ENCODE results near the gene PCCA. TPM values are rescaled to one million over a fixed set of nuclear protein-coding genes. Genes with fewer than 3 reads are reported as not detected.

The PCCA gene
- total and polyA plus RNA-seq, 2 experiments from 2014 or later, result 41.9 to 46.6 TPM

- no peaks in the 10 kb centered on the region for H3K79me2 ChIP-seq (replicated peaks; ENCODE audit: insufficient read depth)
- no peaks in the 10 kb centered on the region for H3K9me3 Mint-ChIP-seq
- no peak overlapping the region for H3K27ac Mint-ChIP-seq
- DNase-seq (ENCODE audit: low spot score), result no peak
- H3K27ac ChIP-seq (ENCODE audit: low read depth), result no peak overlapping the region; the same call in 1 of the 2 replicates
- H3K4me3 ChIP-seq, result no peak overlapping the region
- peaks cover 33% of the 10 kb centered on the region for H3K4me1 ChIP-seq (ENCODE audit: insufficient read depth)
- H3K4me3 Mint-ChIP-seq, result no peak overlapping the region
- H4K20me1 ChIP-seq (replicated peaks; ENCODE audit: insufficient read depth), result no peaks in the 10 kb centered on the region
- no peak overlapping the region for H3K4me2 ChIP-seq
- H2AFZ ChIP-seq, result no peak overlapping the region
- no peaks in the 10 kb centered on the region for H3F3A ChIP-seq (replicated peaks; ENCODE audit: low read depth)
- H3K27me3 ChIP-seq (ENCODE audit: insufficient read depth), result no peaks in the 10 kb centered on the region
- no peaks in the 10 kb centered on the region for H3K36me3 ChIP-seq (ENCODE audit: insufficient read depth)
- ATAC-seq, result no peak
- TF ChIP-seq ETS1 (IDR thresholded peaks at IDR 0.05) (no peak), EZH2phosphoT487 (IDR thresholded peaks at IDR 0.05; ENCODE audit: unreplicated experiment) (no peak), JUNB (IDR thresholded peaks at IDR 0.05; ENCODE audit: unreplicated experiment) (no peak)
- no peaks in the 10 kb centered on the region for H3K36me3 Mint-ChIP-seq (ENCODE audit: low read depth)
- H3K9me2 ChIP-seq (ENCODE audit: insufficient read depth), result 0 out of 2 replicates have a peak, but pooled peaks cover 3% of the 10 kb centered on the region
- peaks cover 16% of the 10 kb centered on the region for H3K27me3 Mint-ChIP-seq (ENCODE audit: insufficient read depth, low read depth, poor library complexity)
- H3K4me1 Mint-ChIP-seq, result peaks cover 46% of the 10 kb centered on the region
These were observed 388.1 kb downstream of the PCCA start for GRCh38 chr13:100476963-100477362.

- H2AFZ ChIP-seq, result no peak overlapping the region
- no peaks in the 10 kb centered on the region for H3F3A ChIP-seq (replicated peaks; ENCODE audit: low read depth)
- Mint-ChIP-seq H3K27me3 (ENCODE audit: insufficient read depth, low read depth, poor library complexity) (peaks cover 8% of the 10 kb centered on the region), H3K4me3 (no peak overlapping the region), H3K4me1 (peaks cover 39% of the 10 kb centered on the region), H3K36me3 (ENCODE audit: low read depth) (no peaks in the 10 kb centered on the region), H3K27ac (peak overlapping the region; percentile 80), H3K9me3 (no peaks in the 10 kb centered on the region)
- H4K20me1 ChIP-seq (replicated peaks; ENCODE audit: insufficient read depth), result no peaks in the 10 kb centered on the region
- H3K79me2 ChIP-seq (replicated peaks; ENCODE audit: insufficient read depth), result no peaks in the 10 kb centered on the region
- ATAC-seq (peak; percentile 74), DNase-seq (ENCODE audit: low spot score) (no peak)
- H3K9me2 ChIP-seq (ENCODE audit: insufficient read depth), result 0 out of 2 replicates have a peak, but pooled peaks cover 3% of the 10 kb centered on the region
- no peaks in the 10 kb centered on the region for H3K27me3 ChIP-seq (ENCODE audit: insufficient read depth)
- no peak overlapping the region for H3K4me2 ChIP-seq
- H3K4me1 ChIP-seq (ENCODE audit: insufficient read depth), result peaks cover 29% of the 10 kb centered on the region
- H3K36me3 ChIP-seq (ENCODE audit: insufficient read depth), result no peaks in the 10 kb centered on the region
- H3K4me3 ChIP-seq, result no peak overlapping the region
- H3K27ac ChIP-seq (ENCODE audit: low read depth), result peak overlapping the region; percentile 30; the same call in 1 of the 2 replicates
- TF ChIP-seq ZNF114 (CRISPR knock-in tag; IDR thresholded peaks at IDR 0.05) (no peak), STAT1 (IDR thresholded peaks at IDR 0.05; ENCODE audit: unreplicated experiment) (no peak), EZH2 (IDR thresholded peaks at IDR 0.05; ENCODE audit: low read depth, unreplicated experiment) (no peak), EZH2phosphoT487 (IDR thresholded peaks at IDR 0.05; ENCODE audit: unreplicated experiment) (no peak), CREB1 (CRISPR knock-in tag; IDR thresholded peaks at IDR 0.05; ENCODE audit: low read depth) (no peak), REST (IDR thresholded peaks at IDR 0.05; ENCODE audit: unreplicated experiment) (no peak), ZNF462 (CRISPR knock-in tag; IDR thresholded peaks at IDR 0.05) (no peak)
These were observed 389.4 kb downstream of the PCCA start for GRCh38 chr13:100478107-100478809.

All from GM23338 (cell line).